Astrocyte (in vitro differentiated cells and primary cell): Measurements from ENCODE around the gene GPATCH4.

Experiments used
- EZH2 ChIP-seq: IDR thresholded peaks from 2 replicates; pipeline ENCODE4 v1.6.1; 2012; ENCODE audit warnings: mild to moderate bottlenecking, low read length, inconsistent platforms; ENCODE audit not compliant: insufficient read depth
- TF ChIP-seq, protein P1 (sequence below): IDR thresholded peaks from 2 replicates; pipeline ENCODE4 v1.5.1; 2011; ENCODE audit warnings: low read depth, mild to moderate bottlenecking, inconsistent platforms, low read length, moderate library complexity; ENCODE audit not compliant: insufficient read depth

DNA sequence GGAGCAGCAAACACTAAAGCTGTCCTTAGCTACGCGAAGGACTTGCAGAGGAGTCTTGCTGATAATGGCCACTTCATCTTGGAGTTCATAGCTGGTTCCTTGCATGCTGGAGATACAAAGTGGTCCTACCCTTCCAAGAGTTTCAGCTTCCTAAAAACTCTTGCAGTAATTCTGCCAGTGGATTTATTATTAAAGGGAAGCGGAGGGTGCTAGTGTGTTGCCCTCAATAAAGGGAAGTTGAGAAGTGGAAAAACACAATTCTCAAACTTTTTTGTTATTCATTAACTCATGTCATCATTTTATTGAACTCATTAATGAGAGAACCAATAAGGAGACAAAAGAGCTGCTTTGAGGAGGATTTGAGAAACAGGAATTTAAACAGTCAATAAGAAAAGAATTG lies 11.4 kb upstream of the GPATCH4 start:
- TF ChIP-seq, protein P1, sequence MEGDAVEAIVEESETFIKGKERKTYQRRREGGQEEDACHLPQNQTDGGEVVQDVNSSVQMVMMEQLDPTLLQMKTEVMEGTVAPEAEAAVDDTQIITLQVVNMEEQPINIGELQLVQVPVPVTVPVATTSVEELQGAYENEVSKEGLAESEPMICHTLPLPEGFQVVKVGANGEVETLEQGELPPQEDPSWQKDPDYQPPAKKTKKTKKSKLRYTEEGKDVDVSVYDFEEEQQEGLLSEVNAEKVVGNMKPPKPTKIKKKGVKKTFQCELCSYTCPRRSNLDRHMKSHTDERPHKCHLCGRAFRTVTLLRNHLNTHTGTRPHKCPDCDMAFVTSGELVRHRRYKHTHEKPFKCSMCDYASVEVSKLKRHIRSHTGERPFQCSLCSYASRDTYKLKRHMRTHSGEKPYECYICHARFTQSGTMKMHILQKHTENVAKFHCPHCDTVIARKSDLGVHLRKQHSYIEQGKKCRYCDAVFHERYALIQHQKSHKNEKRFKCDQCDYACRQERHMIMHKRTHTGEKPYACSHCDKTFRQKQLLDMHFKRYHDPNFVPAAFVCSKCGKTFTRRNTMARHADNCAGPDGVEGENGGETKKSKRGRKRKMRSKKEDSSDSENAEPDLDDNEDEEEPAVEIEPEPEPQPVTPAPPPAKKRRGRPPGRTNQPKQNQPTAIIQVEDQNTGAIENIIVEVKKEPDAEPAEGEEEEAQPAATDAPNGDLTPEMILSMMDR: no peak
- no peak for TF ChIP-seq EZH2
